ENCODE results near the gene GPR12.

Gene GPR12, protein sequence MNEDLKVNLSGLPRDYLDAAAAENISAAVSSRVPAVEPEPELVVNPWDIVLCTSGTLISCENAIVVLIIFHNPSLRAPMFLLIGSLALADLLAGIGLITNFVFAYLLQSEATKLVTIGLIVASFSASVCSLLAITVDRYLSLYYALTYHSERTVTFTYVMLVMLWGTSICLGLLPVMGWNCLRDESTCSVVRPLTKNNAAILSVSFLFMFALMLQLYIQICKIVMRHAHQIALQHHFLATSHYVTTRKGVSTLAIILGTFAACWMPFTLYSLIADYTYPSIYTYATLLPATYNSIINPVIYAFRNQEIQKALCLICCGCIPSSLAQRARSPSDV

DNA sequence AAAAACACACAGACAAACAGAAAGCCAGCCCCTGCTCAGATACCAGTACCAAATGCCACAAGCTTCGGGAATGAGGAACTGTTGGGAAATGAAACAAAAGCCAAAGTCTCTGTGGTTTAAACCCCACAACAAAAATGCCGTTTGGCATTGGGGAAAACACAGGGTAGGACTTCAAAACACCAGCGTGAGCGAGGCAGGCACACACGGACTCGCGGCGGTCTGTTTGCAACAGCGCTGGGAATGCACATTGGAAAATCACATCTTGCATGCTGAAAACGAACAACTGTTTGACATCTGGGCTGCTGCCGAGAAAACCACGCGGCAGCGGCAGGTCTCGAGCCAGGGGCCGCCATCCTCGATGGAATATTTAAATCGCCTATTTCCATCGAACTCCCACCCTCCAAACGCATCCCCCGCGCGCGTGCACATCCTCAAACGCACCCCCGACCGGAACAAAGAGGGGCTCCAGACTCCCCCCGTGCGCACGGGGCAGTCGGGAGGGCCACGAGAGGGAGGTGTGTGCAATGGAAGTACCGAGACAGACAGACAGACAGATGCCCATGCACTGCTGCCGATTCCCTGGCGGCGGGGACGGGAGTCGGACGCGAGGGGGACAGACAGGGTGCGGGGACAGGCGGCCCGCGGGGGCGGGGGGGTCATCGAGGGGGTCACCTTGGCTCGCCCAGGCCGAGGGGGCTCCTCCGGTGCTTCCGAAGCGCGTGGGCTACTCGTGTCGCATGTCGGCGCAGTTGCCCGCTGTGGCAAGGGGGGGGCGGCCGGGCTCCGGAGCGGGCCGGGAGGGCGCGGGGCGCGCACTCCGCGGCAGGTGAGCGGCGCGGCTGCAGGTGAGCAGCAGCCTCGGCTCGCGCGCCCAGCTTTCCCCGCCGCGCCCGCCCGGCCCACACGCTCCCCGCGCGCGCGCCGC, at the start of gene GPR12:
Gene GPR12, minus strand, starts transcription at position 880 of the 925 bp plus-strand sequence. CDS start 959 bp downstream, outside the sequence.
- no peaks in the 10 kb centered on the region for H3K4me1 ChIP-seq
- in situ Hi-C loops (cut with MboI; ENCODE audit: low sequenced_read_pairs): no loop called here
- no peak for DNase-seq (ENCODE audit: low spot score in 2 of 2)
- no peak within 1 kb of the TSS for H3K4me3 ChIP-seq
- H3K9me3 ChIP-seq: no peaks in the 10 kb centered on the region
- H3K36me3 ChIP-seq (replicated peaks): no peaks in the 10 kb centered on the region
- H3K27me3 ChIP-seq (ENCODE audit: low read depth): peaks cover 44% of the 10 kb centered on the region

DNA sequence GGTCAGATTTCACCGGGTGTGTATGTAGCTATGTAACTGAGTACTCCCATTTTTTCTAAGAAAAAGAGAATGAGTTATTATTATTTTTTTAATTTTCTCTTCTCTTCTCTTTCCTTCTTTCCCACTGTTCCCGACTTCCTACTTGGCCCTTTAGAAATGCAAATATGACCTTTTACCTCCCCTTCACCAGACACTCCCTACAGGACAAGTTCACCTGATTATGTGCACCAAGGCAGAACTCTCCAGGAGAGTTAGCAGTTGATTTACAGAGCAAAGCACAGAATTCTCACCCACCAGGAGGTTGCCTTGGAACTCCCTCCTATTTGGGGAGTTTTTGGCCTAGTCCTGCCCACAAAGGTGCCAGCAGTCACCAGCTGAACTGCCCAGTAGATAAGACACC, 49.5 kb upstream of the GPR12 start:
- no peak for DNase-seq (ENCODE audit: low spot score in 2 of 2)
- no peaks in the 10 kb centered on the region for H3K27me3 ChIP-seq (ENCODE audit: low read depth)
- no peak overlapping the region for H3K4me3 ChIP-seq
- in situ Hi-C loops (cut with MboI; ENCODE audit: low sequenced_read_pairs): no loop called here
- H3K4me1 ChIP-seq: no peaks in the 10 kb centered on the region
- H3K36me3 ChIP-seq (replicated peaks): no peaks in the 10 kb centered on the region
- no peaks in the 10 kb centered on the region for H3K9me3 ChIP-seq

DNA sequence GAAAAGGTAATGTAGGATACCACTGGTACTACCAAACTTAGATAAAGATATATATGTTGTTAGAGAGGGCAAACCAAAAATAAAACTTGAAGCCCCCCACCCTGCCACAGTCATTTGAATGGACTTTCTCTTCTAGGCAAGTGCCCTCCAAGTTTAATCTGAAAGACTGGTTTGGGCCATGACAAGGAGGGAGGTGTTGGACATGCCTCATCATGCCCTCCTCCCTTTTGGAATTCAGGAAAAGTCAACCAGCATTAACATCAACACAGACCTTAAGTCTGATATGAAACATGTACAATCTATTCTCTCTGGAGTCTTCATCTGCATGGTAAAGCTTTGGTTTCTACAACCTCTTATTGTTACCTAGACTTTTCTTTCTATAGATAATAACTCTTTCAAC, 46.3 kb upstream of the GPR12 start:
- Histone ChIP-seq H3K4me1 (no peaks in the 10 kb centered on the region), H3K36me3 (replicated peaks) (no peaks in the 10 kb centered on the region), H3K4me3 (no peak overlapping the region), H3K27me3 (ENCODE audit: low read depth) (no peaks in the 10 kb centered on the region), H3K9me3 (no peaks in the 10 kb centered on the region)
- in situ Hi-C loops (cut with MboI; ENCODE audit: low sequenced_read_pairs): no loop called here
- DNase-seq (ENCODE audit: low spot score in 2 of 2): no peak

DNA sequence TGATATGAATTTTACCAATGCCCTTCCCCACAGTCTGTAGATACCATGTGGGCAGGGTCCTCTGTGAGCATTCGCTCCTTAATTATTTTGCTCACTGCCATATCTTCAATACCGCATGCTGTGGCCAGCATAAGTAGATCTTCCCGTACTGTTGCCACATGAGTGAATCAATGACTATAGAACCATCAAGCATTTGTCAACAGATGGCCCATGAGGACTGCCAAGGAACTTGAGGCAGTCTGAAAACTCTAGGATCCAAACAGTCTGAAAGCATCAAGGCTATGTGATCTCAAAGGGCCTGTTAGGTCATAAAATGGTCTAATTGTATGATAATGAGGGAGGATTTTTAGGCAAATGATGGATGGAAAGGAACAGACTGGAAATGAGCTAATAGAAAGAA, 27.4 kb upstream of the GPR12 start:
- in situ Hi-C loops (cut with MboI; ENCODE audit: low sequenced_read_pairs): no loop called here
- Histone ChIP-seq H3K27me3 (ENCODE audit: low read depth) (no peaks in the 10 kb centered on the region), H3K4me1 (no peaks in the 10 kb centered on the region), H3K9me3 (no peaks in the 10 kb centered on the region), H3K4me3 (no peak overlapping the region), H3K36me3 (replicated peaks) (no peaks in the 10 kb centered on the region)
- no peak for DNase-seq (ENCODE audit: low spot score in 2 of 2)

DNA sequence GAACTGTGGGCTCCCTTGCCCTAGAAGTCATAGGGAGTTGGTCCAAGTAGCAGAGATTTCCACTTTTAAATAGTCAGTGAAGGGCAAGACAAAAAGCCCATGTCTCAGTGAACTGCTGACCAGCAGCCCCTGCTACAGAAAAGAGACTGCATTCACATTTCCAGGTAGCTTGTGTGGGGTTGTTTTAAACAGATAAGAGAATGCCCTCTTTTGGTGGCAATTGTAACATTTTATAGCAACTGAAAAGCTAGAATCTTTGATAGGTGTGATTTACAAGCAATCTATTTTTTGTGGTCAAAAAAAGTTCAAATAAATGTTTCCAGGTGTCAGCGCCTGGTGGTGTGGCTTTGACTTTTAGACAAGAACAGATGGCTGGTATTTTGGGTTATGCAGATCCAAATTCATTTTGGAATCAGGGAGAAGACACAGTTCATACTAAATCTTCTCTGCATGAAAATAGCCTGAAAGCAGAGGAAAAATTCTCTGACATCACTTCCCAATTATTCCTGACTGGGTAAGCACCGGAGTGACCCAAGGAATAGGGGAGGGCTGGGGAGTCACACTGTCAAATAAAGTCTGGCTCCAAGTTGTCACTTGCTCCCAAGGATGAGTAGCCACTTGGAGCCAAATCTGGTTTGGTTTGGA, 26.2 kb upstream of the GPR12 start:
- H3K27me3 ChIP-seq (ENCODE audit: low read depth): no peaks in the 10 kb centered on the region
- DNase-seq (ENCODE audit: low spot score in 2 of 2): no peak
- no peaks in the 10 kb centered on the region; the same call in 1 of the 2 replicates for H3K9me3 ChIP-seq
- in situ Hi-C loops (cut with MboI; ENCODE audit: low sequenced_read_pairs): no loop called here
- no peaks in the 10 kb centered on the region for H3K36me3 ChIP-seq (replicated peaks)
- H3K4me3 ChIP-seq: no peak overlapping the region
- no peaks in the 10 kb centered on the region for H3K4me1 ChIP-seq

DNA sequence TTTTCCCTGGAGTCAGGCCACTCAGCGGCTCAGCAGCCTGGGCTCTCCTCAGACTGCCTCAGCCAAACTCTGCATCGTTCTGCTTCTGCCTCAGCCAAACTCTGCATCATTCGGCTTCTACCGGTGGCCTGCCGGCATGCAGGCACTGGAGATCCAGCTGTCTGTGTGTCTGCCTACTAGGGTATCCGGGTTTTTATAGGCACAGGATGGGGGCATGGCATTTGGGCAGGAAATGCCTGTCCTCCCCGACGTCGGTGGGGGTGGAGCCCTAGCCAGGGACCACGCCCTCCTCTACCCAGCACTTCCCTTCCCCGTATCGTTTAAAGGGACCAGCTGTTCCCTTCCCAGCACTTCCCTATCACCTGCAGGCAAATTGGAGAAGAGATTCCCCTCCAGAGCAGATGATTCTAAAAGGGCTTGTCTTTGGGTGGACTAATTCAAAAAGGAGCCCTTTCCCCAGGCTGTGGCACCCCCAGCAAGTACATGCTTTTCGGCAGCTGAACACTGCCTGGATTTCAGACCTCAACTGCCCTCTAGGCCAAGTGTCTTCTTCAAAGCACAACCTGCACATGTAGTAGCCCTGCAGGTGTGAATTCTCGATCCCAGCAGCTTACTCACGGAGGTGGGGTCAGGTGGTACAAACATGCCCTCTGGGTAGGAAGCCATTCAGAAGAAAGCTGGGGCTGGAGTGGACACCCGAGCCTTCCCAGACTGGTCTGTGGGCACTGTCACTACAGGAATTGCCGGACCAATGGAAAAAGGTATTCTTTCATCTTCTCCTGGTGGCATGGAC, 25.4 kb upstream of the GPR12 start:
- peak in 1 of 2 experiments; percentile 37 for DNase-seq (ENCODE audit: low spot score in 2 of 2)
- Histone ChIP-seq H3K9me3 (no peaks in the 10 kb centered on the region; the same call in 1 of the 2 replicates), H3K4me1 (no peaks in the 10 kb centered on the region), H3K27me3 (ENCODE audit: low read depth) (no peaks in the 10 kb centered on the region), H3K4me3 (no peak overlapping the region), H3K36me3 (replicated peaks) (no peaks in the 10 kb centered on the region)
- in situ Hi-C loops (cut with MboI; ENCODE audit: low sequenced_read_pairs): no loop called here

DNA sequence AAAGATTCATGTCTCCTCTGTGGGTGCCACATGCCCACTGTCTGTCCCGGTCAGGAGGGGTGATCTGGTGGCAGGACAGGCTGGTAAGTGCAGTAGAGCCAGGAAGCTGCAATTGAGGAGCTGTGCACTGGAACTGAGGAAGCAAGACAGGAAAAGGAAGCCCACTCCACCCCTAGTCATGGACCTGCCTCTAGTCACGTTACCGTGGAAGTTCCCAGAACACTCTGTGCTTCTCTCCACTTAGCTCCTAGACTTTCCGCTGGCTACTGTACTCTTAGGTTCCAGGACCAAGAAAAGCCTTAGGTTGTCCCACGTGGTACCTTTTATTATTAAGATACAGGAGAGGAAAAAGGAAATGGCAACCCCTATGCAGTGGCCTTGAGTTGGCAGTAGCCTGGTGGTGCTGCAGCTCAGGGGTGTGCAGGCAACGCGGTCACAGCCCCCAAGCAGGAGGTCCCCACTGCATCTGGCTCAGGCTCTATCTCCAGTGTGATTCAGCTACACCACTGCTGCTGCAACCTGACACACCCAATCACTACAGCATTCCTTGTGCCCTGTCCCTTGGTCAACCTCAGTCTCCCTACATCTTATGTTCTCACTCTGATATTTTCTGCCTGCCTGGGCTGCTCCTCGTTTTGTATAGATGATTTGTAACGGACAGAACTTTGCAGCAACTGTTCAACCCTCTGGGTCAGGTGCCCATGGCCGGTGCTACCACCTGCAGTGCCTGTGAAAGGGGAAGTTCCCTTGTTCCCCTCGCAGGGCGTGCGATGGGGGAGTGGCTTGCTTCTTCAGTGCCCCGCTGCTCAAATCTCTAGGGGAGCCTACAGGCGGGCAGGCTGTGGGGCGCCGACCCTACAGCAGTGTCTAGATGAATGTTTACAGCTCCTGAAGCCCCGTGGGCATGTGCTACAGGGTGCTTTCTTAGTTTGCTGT, 24.4 kb upstream of the GPR12 start:
- H3K36me3 ChIP-seq (replicated peaks): no peaks in the 10 kb centered on the region
- no peaks in the 10 kb centered on the region for H3K27me3 ChIP-seq (ENCODE audit: low read depth)
- DNase-seq (ENCODE audit: low spot score in 2 of 2): peak in 1 of 2 experiments; percentile 7
- no peak overlapping the region for H3K4me3 ChIP-seq
- in situ Hi-C loops (cut with MboI; ENCODE audit: low sequenced_read_pairs): no loop called here
- H3K9me3 ChIP-seq: no peaks in the 10 kb centered on the region; the same call in 1 of the 2 replicates
- no peaks in the 10 kb centered on the region for H3K4me1 ChIP-seq

DNA sequence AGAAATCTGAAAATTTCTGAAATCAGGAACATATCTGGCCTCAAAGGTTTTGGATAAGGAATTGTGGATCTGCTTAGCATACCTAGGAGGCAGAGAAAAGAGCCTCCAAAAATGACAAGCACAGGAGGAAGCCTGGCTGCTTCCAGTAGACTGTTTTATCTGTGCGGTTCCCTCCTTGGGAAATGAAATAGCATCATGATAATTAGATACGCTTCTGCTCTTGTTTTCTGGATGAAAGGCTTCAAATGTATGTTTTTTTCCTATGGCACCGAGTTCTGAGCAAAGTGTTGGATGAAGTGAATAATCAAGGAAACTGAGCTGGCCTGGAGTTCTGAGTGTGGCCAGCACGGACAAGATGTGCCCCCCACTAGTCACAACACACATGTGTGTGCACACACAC, 19.8 kb upstream of the GPR12 start:
- Histone ChIP-seq H3K36me3 (replicated peaks) (no peaks in the 10 kb centered on the region), H3K4me3 (no peak overlapping the region), H3K4me1 (no peaks in the 10 kb centered on the region), H3K27me3 (ENCODE audit: low read depth) (no peaks in the 10 kb centered on the region), H3K9me3 (no peaks in the 10 kb centered on the region; the same call in 1 of the 2 replicates)
- no peak for DNase-seq (ENCODE audit: low spot score in 2 of 2)
- in situ Hi-C loops (cut with MboI; ENCODE audit: low sequenced_read_pairs): no loop called here

DNA sequence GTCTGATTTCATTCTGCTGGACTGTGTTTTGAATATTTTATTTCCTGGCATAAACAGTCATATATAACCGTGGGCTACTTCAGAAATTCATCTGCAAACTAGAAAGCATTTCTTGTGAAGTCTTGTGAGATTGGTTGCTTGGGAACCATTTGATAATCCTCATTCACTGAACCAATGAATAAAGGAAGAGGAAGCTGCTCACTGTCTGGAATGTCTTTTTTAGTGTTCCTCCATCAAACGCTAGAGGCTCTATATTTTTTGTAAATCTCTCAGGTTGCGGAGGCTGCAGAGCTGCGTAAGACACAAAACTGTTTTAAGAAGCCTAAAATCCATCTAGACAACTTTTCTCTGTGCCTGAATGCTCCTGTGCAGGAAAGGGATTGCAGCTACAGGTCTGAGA, 18.7 kb upstream of the GPR12 start:
- no peak overlapping the region for H3K4me3 ChIP-seq
- H3K36me3 ChIP-seq (replicated peaks): no peaks in the 10 kb centered on the region
- DNase-seq (ENCODE audit: low spot score in 2 of 2): no peak
- no peaks in the 10 kb centered on the region for H3K4me1 ChIP-seq
- no peaks in the 10 kb centered on the region for H3K27me3 ChIP-seq (ENCODE audit: low read depth)
- in situ Hi-C loops (cut with MboI; ENCODE audit: low sequenced_read_pairs): no loop called here
- H3K9me3 ChIP-seq: no peaks in the 10 kb centered on the region; the same call in 1 of the 2 replicates

DNA sequence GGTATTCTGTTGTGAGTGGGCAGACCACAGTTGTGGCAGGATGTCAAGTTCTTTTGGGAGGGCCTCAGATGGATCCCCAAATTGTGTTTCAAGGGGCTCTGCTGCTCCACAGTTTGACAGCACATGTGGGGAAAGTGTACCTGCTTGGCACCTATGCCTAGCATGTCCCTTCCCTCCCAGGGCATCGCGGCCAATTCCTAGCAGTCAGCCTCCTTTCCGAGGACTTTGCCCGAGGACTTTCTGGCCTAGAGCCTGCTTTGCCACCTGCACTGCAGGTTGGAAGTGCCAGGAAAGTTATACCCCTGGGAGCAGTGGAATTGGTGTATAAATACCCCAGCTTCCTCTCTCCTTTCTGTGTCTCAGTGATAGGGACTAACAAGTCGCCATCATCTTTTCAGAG, 11.9 kb upstream of the GPR12 start:
- no peaks in the 10 kb centered on the region; the same call in 1 of the 2 replicates for H3K27me3 ChIP-seq (ENCODE audit: low read depth)
- in situ Hi-C loops (cut with MboI; ENCODE audit: low sequenced_read_pairs): no loop called here
- H3K4me3 ChIP-seq: no peak overlapping the region
- no peak for DNase-seq (ENCODE audit: low spot score in 2 of 2)
- H3K9me3 ChIP-seq: no peaks in the 10 kb centered on the region
- H3K36me3 ChIP-seq (replicated peaks): no peaks in the 10 kb centered on the region
- H3K4me1 ChIP-seq: no peaks in the 10 kb centered on the region

DNA sequence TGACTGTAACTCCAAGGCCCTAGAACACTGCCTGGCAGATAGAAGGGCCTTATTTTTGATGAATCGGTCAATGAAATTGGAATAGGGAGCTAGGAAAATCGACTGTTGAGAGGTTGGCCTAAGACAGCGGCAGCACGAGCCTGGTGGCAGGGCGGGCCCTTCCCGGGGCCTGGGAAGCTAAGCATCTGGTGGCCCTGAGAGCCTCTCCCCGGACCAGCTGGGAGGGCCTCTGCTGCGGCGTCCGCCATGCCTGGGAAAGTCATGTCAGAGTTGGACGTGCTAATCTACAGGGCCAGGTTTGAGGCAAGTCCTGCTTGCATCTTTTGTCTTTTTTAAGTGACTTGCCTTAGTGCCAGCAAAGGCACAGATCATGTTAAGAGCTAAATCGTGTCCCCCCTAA, 11.2 kb upstream of the GPR12 start:
- H3K27me3 ChIP-seq (ENCODE audit: low read depth): no peaks in the 10 kb centered on the region; the same call in 1 of the 2 replicates
- no peaks in the 10 kb centered on the region for H3K9me3 ChIP-seq
- in situ Hi-C loops (cut with MboI; ENCODE audit: low sequenced_read_pairs): no loop called here
- no peak for DNase-seq (ENCODE audit: low spot score in 2 of 2)
- no peaks in the 10 kb centered on the region for H3K4me1 ChIP-seq
- H3K36me3 ChIP-seq (replicated peaks): no peaks in the 10 kb centered on the region
- H3K4me3 ChIP-seq: no peak overlapping the region

DNA sequence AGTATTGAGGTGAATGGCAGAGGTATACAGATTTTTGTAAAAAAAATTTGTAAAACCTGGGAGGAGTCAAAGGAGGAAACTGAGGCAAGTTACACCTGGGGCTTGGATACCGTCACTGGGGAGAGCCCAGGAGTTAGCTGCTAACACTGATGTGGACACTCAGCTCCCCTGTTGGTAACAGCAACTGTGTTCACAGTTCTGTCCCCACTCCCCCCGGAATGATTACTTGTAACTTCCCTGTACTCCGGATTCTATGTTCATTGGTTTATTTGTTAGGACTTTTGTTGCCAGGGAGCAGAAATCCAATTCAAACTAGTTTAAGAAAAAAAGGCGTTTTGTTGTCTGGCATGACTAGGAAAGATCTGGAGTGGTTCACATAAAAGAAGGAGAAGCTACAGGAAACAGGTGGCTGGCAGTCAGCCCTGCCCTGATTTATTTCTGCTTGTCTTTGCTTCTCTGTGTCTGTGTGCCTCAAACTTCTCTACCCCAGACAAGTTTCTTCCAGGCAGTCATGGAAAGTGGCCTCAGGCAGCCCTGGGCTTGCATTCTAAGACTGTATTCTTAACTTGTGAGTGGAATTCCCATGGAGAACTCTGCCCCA, 2.3 kb upstream of the GPR12 start:
- H3K4me3 ChIP-seq: no peak overlapping the region
- H3K9me3 ChIP-seq: no peaks in the 10 kb centered on the region
- no peaks in the 10 kb centered on the region for H3K36me3 ChIP-seq (replicated peaks)
- peaks cover 41% of the 10 kb centered on the region for H3K27me3 ChIP-seq (ENCODE audit: low read depth)
- H3K4me1 ChIP-seq: no peaks in the 10 kb centered on the region
- in situ Hi-C loops (cut with MboI; ENCODE audit: low sequenced_read_pairs): no loop called here
- no peak for DNase-seq (ENCODE audit: low spot score in 2 of 2)

Data from HAP-1 (cell line).